ENCODE data around the gene DGKD. TPM values are rescaled to one million over a fixed set of nuclear protein-coding genes. Genes with fewer than 3 reads are reported as not detected.

Gene DGKD
- total and polyA plus RNA-seq, 10 of the 15 experiments (the other 5 are each of a cell fraction or from before 2014, with no cell fraction given), result 2.7 to 81.9 (median 27.0) TPM

DNA sequence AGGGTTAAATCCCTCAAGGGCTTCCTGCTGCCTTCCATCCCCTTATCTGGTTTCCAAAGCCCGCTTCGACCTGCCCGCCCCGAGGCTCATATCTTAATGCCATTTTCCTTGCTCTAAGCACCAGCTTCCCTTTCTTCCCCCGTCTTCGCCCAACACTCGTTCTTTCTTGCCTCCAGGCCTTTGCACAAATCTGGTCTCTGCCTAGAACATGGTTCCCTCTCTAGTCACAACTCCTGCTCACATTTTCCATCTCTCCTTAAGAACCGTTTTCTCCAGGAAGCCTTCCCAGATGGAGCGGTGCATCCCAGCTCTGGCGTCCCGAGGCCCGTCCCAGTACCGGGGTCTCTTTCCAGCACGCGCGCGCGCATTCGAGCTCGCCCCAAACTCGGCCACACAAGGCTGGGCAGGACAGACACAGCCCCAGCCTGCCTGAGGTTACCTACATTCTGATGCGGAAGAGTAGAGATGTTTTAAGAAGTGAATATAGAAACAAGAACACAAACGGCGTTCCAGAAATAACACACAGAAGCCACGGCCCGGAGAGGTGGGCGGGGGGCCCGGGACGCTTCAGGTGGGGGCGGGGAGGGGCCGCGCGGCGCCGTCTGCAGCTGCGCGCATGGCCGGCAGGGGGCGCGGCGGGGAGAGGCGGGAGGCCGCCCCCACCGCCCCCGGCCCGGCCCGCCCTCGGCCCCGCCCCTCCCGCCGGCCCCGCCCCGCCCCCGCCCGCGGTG, at the start of gene DGKD (continued):
- TF ChIP-seq POLR2AphosphoS5 (IDR thresholded peaks at IDR 0.05; ENCODE audit: low read length), result peak; percentile 53; the same call in 1 of the 2 replicates
- peak in 1 of 2 experiments; percentile 94; a peak in 2 of 3 replicates for TF ChIP-seq EGR1 (IDR thresholded peaks at IDR 0.05; ENCODE audit: borderline replicate concordance in 1 of 2, low read depth in 2 of 2, low read length in 2 of 2)
- peak; percentile 34; the same call in 1 of the 2 replicates for TF ChIP-seq NBN (IDR thresholded peaks at IDR 0.05)
- 0 out of 2 replicates have a peak, but pooled peaks have one; percentile 17 for TF ChIP-seq CREB1 (IDR thresholded peaks at IDR 0.05; ENCODE audit: low read depth)
- TF ChIP-seq IKZF1 (conservative IDR thresholded peaks at IDR 0.05), result no peak
- TF ChIP-seq TCF3 (IDR thresholded peaks at IDR 0.05; ENCODE audit: borderline replicate concordance, insufficient read depth, low read depth, low read length), result no peak
- TF ChIP-seq MEF2A (IDR thresholded peaks at IDR 0.05; ENCODE audit: insufficient read depth, low read depth, low read length), result peak; percentile 94
- TF ChIP-seq GABPA (IDR thresholded peaks at IDR 0.05; ENCODE audit: low read depth), result no peak
- peak; percentile 72; the same call in 1 of the 2 replicates for TF ChIP-seq RB1 (IDR thresholded peaks at IDR 0.05; ENCODE audit: borderline replicate concordance)
- peak; percentile 45 for TF ChIP-seq MEF2B (IDR thresholded peaks at IDR 0.05; ENCODE audit: partially characterized antibody, poor library complexity, severe bottlenecking)
- TF ChIP-seq, protein P1, sequence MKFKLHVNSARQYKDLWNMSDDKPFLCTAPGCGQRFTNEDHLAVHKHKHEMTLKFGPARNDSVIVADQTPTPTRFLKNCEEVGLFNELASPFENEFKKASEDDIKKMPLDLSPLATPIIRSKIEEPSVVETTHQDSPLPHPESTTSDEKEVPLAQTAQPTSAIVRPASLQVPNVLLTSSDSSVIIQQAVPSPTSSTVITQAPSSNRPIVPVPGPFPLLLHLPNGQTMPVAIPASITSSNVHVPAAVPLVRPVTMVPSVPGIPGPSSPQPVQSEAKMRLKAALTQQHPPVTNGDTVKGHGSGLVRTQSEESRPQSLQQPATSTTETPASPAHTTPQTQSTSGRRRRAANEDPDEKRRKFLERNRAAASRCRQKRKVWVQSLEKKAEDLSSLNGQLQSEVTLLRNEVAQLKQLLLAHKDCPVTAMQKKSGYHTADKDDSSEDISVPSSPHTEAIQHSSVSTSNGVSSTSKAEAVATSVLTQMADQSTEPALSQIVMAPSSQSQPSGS (IDR thresholded peaks at IDR 0.05; ENCODE audit: low read length), result no peak
- TF ChIP-seq CHD2 (IDR thresholded peaks at IDR 0.05; ENCODE audit: borderline replicate concordance, low read depth, low read length), result no peak
- TF ChIP-seq RAD21 (IDR thresholded peaks at IDR 0.05; ENCODE audit: insufficient read depth, low read depth, low read length), result 0 out of 2 replicates have a peak, but pooled peaks have one; percentile 7
- peak; percentile 55; the same call in 1 of the 2 replicates for TF ChIP-seq RUNX3 (IDR thresholded peaks at IDR 0.05; ENCODE audit: low read length)
- peak; percentile 61; the same call in 1 of the 2 replicates for TF ChIP-seq TAF1 (IDR thresholded peaks at IDR 0.05; ENCODE audit: borderline replicate concordance, low read depth, low read length)
- no peak for TF ChIP-seq TARDBP (IDR thresholded peaks at IDR 0.05; ENCODE audit: borderline replicate concordance)
- TF ChIP-seq IKZF2 (IDR thresholded peaks at IDR 0.05), result peak in 1 of 2 experiments; percentile 45; a peak in 2 of 4 replicates
- peak in 2 of 3 experiments; percentile 43 to 50; a peak in 3 of 6 replicates for TF ChIP-seq CTCF (IDR thresholded peaks at IDR 0.05 in 2 of 3, conservative IDR thresholded peaks at IDR 0.05 in 1 of 3; ENCODE audit: control insufficient read depth in 2 of 3, extremely low read depth in 1 of 3, insufficient read depth in 1 of 3, low read depth in 3 of 3, low read length in 3 of 3)
- TF ChIP-seq, protein P2, sequence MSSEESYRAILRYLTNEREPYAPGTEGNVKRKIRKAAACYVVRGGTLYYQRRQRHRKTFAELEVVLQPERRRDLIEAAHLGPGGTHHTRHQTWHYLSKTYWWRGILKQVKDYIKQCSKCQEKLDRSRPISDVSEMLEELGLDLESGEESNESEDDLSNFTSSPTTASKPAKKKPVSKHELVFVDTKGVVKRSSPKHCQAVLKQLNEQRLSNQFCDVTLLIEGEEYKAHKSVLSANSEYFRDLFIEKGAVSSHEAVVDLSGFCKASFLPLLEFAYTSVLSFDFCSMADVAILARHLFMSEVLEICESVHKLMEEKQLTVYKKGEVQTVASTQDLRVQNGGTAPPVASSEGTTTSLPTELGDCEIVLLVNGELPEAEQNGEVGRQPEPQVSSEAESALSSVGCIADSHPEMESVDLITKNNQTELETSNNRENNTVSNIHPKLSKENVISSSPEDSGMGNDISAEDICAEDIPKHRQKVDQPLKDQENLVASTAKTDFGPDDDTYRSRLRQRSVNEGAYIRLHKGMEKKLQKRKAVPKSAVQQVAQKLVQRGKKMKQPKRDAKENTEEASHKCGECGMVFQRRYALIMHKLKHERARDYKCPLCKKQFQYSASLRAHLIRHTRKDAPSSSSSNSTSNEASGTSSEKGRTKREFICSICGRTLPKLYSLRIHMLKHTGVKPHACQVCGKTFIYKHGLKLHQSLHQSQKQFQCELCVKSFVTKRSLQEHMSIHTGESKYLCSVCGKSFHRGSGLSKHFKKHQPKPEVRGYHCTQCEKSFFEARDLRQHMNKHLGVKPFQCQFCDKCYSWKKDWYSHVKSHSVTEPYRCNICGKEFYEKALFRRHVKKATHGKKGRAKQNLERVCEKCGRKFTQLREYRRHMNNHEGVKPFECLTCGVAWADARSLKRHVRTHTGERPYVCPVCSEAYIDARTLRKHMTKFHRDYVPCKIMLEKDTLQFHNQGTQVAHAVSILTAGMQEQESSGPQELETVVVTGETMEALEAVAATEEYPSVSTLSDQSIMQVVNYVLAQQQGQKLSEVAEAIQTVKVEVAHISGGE (CRISPR knock-in tag; IDR thresholded peaks at IDR 0.05), result no peak
- TF ChIP-seq HDGF (IDR thresholded peaks at IDR 0.05), result peak; percentile 73; the same call in 1 of the 2 replicates
